Measurements from ENCODE around the gene CNGA3. TPM values are rescaled to one million over a fixed set of nuclear protein-coding genes. Genes with fewer than 3 reads are reported as not detected.

CNGA3 gene
- total and polyA plus RNA-seq, 2 experiments from 2014 or later, result not detected

GRCh38 chr2:98367721-98368120 is 21.5 kb downstream of the CNGA3 start:
- ATAC-seq, result no peak
- Histone ChIP-seq H3K27me3 (ENCODE audit: insufficient read depth) (no peaks in the 10 kb centered on the region), H3K9me2 (ENCODE audit: insufficient read depth) (0 out of 2 replicates have a peak, but pooled peaks cover 3% of the 10 kb centered on the region), H3K27ac (ENCODE audit: low read depth) (no peak overlapping the region), H3K79me2 (replicated peaks; ENCODE audit: insufficient read depth) (no peaks in the 10 kb centered on the region), H3F3A (replicated peaks; ENCODE audit: low read depth) (no peaks in the 10 kb centered on the region), H3K36me3 (ENCODE audit: insufficient read depth) (no peaks in the 10 kb centered on the region), H4K20me1 (replicated peaks; ENCODE audit: insufficient read depth) (no peaks in the 10 kb centered on the region), H3K4me1 (ENCODE audit: insufficient read depth) (no peaks in the 10 kb centered on the region), H3K4me3 (no peak overlapping the region), H2AFZ (no peak overlapping the region), H3K4me2 (no peak overlapping the region)
- Mint-ChIP-seq H3K27me3 (ENCODE audit: insufficient read depth, low read depth, poor library complexity) (peaks cover 4% of the 10 kb centered on the region), H3K4me3 (no peak overlapping the region), H3K36me3 (ENCODE audit: low read depth) (no peaks in the 10 kb centered on the region), H3K4me1 (no peaks in the 10 kb centered on the region), H3K9me3 (peaks cover 13% of the 10 kb centered on the region), H3K27ac (no peak overlapping the region)
- DNase-seq (ENCODE audit: low spot score), result no peak
- TF ChIP-seq ZNF114 (CRISPR knock-in tag; IDR thresholded peaks at IDR 0.05) (no peak), JUNB (IDR thresholded peaks at IDR 0.05; ENCODE audit: unreplicated experiment) (no peak)

DNA sequence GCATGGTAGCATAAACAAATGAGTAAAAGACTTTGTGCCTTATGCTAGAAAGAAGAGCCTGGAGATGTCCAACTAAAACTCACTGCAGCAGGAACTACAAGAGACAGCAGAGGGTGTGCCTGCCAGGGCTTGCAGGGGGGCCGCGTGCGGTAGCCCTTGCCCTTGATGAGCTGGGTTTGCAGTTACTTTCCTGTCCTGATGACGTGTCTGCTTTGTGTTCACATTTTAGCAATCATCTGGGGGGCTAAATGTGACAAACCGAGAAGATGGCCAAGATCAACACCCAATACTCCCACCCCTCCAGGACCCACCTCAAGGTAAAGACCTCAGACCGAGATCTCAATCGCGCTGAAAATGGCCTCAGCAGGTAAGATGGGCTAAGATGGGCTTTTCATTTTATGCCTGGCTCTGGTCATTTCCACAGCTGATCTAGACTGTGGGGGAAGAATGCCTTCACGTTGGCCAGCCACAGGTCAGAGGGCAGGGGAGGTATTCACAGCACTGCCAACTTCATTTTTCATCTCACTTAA is 23.5 kb downstream of the CNGA3 start:
- Mint-ChIP-seq H3K9me3 (peaks cover 12% of the 10 kb centered on the region; the same call in 2 of the 3 replicates), H3K27ac (no peak overlapping the region), H3K27me3 (ENCODE audit: insufficient read depth, low read depth, poor library complexity) (peaks cover 7% of the 10 kb centered on the region), H3K36me3 (ENCODE audit: low read depth) (no peaks in the 10 kb centered on the region), H3K4me3 (no peak overlapping the region), H3K4me1 (peaks cover 5% of the 10 kb centered on the region; the same call in 2 of the 3 replicates)
- H3K9me2 ChIP-seq (ENCODE audit: insufficient read depth), result 0 out of 2 replicates have a peak, but pooled peaks cover 3% of the 10 kb centered on the region
- no peak overlapping the region for H3K4me2 ChIP-seq
- H3K36me3 ChIP-seq (ENCODE audit: insufficient read depth), result no peaks in the 10 kb centered on the region
- peaks cover 3% of the 10 kb centered on the region; the same call in 1 of the 2 replicates for H3K4me1 ChIP-seq (ENCODE audit: insufficient read depth)
- no peaks in the 10 kb centered on the region for H4K20me1 ChIP-seq (replicated peaks; ENCODE audit: insufficient read depth)
- TF ChIP-seq JUNB (IDR thresholded peaks at IDR 0.05; ENCODE audit: unreplicated experiment), result no peak
- no peak for TF ChIP-seq ZNF331 (CRISPR knock-in tag; IDR thresholded peaks at IDR 0.05; ENCODE audit: low read depth)
- TF ChIP-seq CREB1 (CRISPR knock-in tag; IDR thresholded peaks at IDR 0.05; ENCODE audit: low read depth), result no peak
- no peak for TF ChIP-seq ZNF462 (CRISPR knock-in tag; IDR thresholded peaks at IDR 0.05)
- TF ChIP-seq POLR2AphosphoS5 (IDR thresholded peaks at IDR 0.05; ENCODE audit: low read depth), result no peak
- TF ChIP-seq REST (IDR thresholded peaks at IDR 0.05; ENCODE audit: unreplicated experiment), result no peak
- no peak for TF ChIP-seq STAT1 (IDR thresholded peaks at IDR 0.05; ENCODE audit: unreplicated experiment)
- H3K79me2 ChIP-seq (replicated peaks; ENCODE audit: insufficient read depth), result no peaks in the 10 kb centered on the region
- no peak overlapping the region for H3K4me3 ChIP-seq
- DNase-seq (ENCODE audit: low spot score), result no peak
- H3K27ac ChIP-seq (ENCODE audit: low read depth), result no peak overlapping the region
- no peaks in the 10 kb centered on the region for H3F3A ChIP-seq (replicated peaks; ENCODE audit: low read depth)
- H2AFZ ChIP-seq, result no peak overlapping the region
- no peak for ATAC-seq
- no peaks in the 10 kb centered on the region for H3K27me3 ChIP-seq (ENCODE audit: insufficient read depth)

All from GM23338 (cell line).